ENCODE measurements around the gene CEP295NL. TPM values are rescaled to one million over a fixed set of nuclear protein-coding genes. Genes with fewer than 3 reads are reported as not detected.
A peak's percentile ranks its signal among the peaks of the same experiment; 100 is the strongest.

The CEP295NL gene
- total RNA-seq, 1 experiment from 2014 or later = 1.9 TPM

DNA sequence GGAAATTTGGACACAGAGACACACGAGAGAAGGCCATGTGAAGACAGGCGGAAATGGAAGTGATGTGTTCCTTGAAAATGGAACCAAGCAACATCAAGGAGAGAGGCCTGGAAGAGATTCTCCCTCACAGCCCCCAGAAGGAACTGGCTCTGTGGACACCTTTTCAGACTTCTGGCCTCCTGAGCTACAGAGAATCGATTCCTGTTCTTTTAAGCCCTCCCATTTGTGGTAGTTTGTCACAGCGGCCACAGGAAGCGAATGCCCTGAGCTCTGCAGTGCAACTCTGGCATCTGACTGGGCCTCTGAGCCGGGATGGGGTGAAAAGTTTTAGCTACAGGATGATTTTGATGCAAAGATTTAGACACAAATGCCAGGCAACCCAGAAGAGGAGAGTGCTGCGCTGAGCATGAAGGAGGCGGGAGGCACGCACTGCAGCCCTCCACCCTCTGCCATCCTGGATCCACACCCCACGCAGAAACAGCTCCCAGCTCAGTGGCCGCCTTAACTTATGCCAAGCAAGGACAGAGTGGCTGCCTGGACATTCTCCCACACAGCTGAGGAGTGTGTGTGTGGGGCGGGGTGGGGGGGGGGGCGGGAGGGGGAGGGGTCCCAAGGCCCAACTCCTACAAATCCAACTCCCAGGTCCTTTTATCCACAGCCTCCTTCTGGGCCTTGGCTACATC lies 20.0 kb upstream of the CEP295NL start:
- no peaks in the 10 kb centered on the region for H3K9me3 ChIP-seq (ENCODE audit: control insufficient read depth in 1 of 2, insufficient read depth in 1 of 2, low read depth in 1 of 2, low read length in 2 of 2)
- H3K9me2 ChIP-seq (ENCODE audit: insufficient read depth) = no peaks in the 10 kb centered on the region
- no peaks in the 10 kb centered on the region for H3K27me3 ChIP-seq (ENCODE audit: insufficient read depth, low read length)
- peak overlapping the region; percentile 32; the same call in 1 of the 2 replicates for H3K27ac ChIP-seq (ENCODE audit: low read depth, low read length)
- no peaks in the 10 kb centered on the region for H4K20me1 ChIP-seq (ENCODE audit: insufficient read depth)
- POLR2A ChIA-PET = interaction anchor here (0.6 to 2.1 kb wide), 9 partner anchors 9 to 608 kb away, joined by 3 to 12 read pairs (median 4); partner anchors contain the start of gene LGALS3BP
- peaks cover 46% of the 10 kb centered on the region; the same call in 1 of the 2 replicates for H3K79me2 ChIP-seq (ENCODE audit: insufficient read depth, low read length)
- intact Hi-C loops (cut with micrococcal nuclease) = loop anchor here (5.0 kb wide), 1 partner anchor 56 kb away; no protein-coding TSS in a partner anchor
- DNase-seq (ENCODE audit: low read depth, low spot score) (no peak), ATAC-seq (no peak)
- H3K4me3 ChIP-seq (replicated peaks in 1 of 2; ENCODE audit: low read depth in 1 of 2, low read length in 2 of 2) = peak overlapping the region; percentile 71 to 76
- no TSS peak for BruUV-seq (replicated peaks)
- TF ChIP-seq SRF (IDR thresholded peaks at IDR 0.05; ENCODE audit: low read depth) = no peak
- TF ChIP-seq JUND (IDR thresholded peaks at IDR 0.05) = no peak
- TF ChIP-seq CTCF (IDR thresholded peaks at IDR 0.05 in 2 of 3, conservative IDR thresholded peaks at IDR 0.05 in 1 of 3; ENCODE audit: borderline replicate concordance in 1 of 3, insufficient read depth in 1 of 3, low read depth in 2 of 3, low read length in 2 of 3) = no peak
- TF ChIP-seq CEBPB (IDR thresholded peaks at IDR 0.05; ENCODE audit: low read depth) = no peak
- no peak for TF ChIP-seq RAD21 (IDR thresholded peaks at IDR 0.05; ENCODE audit: low read depth)
- TF ChIP-seq, protein P1, sequence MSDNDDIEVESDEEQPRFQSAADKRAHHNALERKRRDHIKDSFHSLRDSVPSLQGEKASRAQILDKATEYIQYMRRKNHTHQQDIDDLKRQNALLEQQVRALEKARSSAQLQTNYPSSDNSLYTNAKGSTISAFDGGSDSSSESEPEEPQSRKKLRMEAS (IDR thresholded peaks at IDR 0.05) = no peak
- TF ChIP-seq POLR2A (IDR thresholded peaks at IDR 0.05; ENCODE audit: borderline replicate concordance, extremely low read depth, insufficient read depth, insufficient read length) = no peak
- no peak for TF ChIP-seq ELF1 (IDR thresholded peaks at IDR 0.05; ENCODE audit: borderline replicate concordance, low read depth)
- TF ChIP-seq, protein P2, sequence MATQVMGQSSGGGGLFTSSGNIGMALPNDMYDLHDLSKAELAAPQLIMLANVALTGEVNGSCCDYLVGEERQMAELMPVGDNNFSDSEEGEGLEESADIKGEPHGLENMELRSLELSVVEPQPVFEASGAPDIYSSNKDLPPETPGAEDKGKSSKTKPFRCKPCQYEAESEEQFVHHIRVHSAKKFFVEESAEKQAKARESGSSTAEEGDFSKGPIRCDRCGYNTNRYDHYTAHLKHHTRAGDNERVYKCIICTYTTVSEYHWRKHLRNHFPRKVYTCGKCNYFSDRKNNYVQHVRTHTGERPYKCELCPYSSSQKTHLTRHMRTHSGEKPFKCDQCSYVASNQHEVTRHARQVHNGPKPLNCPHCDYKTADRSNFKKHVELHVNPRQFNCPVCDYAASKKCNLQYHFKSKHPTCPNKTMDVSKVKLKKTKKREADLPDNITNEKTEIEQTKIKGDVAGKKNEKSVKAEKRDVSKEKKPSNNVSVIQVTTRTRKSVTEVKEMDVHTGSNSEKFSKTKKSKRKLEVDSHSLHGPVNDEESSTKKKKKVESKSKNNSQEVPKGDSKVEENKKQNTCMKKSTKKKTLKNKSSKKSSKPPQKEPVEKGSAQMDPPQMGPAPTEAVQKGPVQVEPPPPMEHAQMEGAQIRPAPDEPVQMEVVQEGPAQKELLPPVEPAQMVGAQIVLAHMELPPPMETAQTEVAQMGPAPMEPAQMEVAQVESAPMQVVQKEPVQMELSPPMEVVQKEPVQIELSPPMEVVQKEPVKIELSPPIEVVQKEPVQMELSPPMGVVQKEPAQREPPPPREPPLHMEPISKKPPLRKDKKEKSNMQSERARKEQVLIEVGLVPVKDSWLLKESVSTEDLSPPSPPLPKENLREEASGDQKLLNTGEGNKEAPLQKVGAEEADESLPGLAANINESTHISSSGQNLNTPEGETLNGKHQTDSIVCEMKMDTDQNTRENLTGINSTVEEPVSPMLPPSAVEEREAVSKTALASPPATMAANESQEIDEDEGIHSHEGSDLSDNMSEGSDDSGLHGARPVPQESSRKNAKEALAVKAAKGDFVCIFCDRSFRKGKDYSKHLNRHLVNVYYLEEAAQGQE (IDR thresholded peaks at IDR 0.05; ENCODE audit: low read depth) = no peak
- no peak for TF ChIP-seq FOSL1 (IDR thresholded peaks at IDR 0.05; ENCODE audit: low read depth)
- no peak for TF ChIP-seq ZNF274 (IDR thresholded peaks at IDR 0.05; ENCODE audit: low read depth, low read length)
- TF ChIP-seq YY1 (IDR thresholded peaks at IDR 0.05; ENCODE audit: extremely low read depth, insufficient replicate concordance, low read depth, low read length) = no peak
- H3K9ac ChIP-seq (ENCODE audit: low read length) = peak overlapping the region; percentile 72
- RAD21 ChIA-PET (ENCODE audit: low non-redundant PET in 1 of 2, low total read pairs in 2 of 2, uncharacterized antibody in 2 of 2, unreplicated experiment in 2 of 2) = interaction anchor here in 1 of 2 experiments (0.6 kb wide), 2 partner anchors 39 to 1006 kb away, joined by 3 to 4 read pairs; no protein-coding TSS in a partner anchor
- H2AFZ ChIP-seq (ENCODE audit: low read depth, low read length, poor library complexity, severe bottlenecking) = no peak overlapping the region
- CTCF ChIA-PET = interaction anchor here (0.6 to 1.6 kb wide), 2 partner anchors 57 to 584 kb away, joined by 3 to 8 read pairs; no protein-coding TSS in a partner anchor
- H3K4me1 ChIP-seq (ENCODE audit: control insufficient read depth in 1 of 2, insufficient read depth in 2 of 2, low read length in 2 of 2) = peaks cover 15 to 42% of the 10 kb centered on the region in 2 experiments
- peak overlapping the region; percentile 99 for H3K4me2 ChIP-seq (ENCODE audit: low read length)
- peaks cover 0 to 5% of the 10 kb centered on the region in 2 experiments; a peak in 2 of 4 replicates for H3K36me3 ChIP-seq (ENCODE audit: control insufficient read depth in 1 of 2, insufficient read depth in 2 of 2, low read length in 2 of 2)

Data from HCT116 (cell line).